Neural cell (in vitro differentiated cells): Measurements from ENCODE around the gene RARS2.

Experiments used
- RAD21 ChIP-seq: fragments of 450-650 bp; conservative IDR thresholded peaks from 2 replicates; pipeline ENCODE4 v1.6.1; 2014; ENCODE audit warnings: antibody characterized with exemption, mild to moderate bottlenecking, moderate library complexity
- TF ChIP-seq, protein P1 (sequence below): fragments of 450-650 bp; IDR thresholded peaks from 2 replicates; pipeline ENCODE4 v1.5.1; 2014; ENCODE audit warnings: antibody characterized with exemption, mild to moderate bottlenecking, moderate library complexity; ENCODE audit not compliant: poor library complexity, severe bottlenecking

DNA sequence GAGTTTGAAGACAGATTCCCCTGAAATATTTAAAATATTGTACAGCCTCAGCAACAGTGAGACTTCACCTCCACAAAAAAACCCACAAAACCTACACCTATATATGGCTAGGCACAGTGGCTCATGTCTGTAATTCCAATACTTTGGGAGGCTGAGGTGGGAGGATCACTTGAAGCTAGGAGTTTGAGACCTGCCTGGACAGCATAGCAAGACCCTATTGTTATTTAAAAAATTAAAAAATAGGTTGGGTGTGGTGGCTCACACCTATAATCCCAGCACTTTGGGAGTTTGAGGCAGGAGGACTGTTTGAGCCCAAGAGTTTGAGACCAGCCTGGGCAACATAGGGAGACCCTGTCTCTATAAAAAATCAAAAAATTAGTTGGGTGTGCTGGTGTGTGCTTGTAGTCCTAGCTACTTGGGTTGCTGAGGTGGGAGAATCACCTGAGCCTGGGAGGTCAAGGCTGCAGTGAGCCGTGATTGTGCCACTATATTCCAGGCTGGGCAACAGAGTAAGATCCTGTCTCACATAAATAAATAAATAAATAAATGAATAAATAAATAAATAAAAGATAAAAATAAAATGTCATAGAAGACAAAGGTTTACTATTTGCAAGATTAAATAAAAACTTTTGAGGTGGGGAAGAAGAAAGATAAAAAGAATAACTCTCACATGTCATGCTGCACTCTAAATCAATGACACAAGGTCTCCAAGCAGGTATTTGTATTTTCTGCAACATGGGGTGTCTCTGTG is 51.1 kb downstream of the RARS2 start:
- TF ChIP-seq, protein P1, sequence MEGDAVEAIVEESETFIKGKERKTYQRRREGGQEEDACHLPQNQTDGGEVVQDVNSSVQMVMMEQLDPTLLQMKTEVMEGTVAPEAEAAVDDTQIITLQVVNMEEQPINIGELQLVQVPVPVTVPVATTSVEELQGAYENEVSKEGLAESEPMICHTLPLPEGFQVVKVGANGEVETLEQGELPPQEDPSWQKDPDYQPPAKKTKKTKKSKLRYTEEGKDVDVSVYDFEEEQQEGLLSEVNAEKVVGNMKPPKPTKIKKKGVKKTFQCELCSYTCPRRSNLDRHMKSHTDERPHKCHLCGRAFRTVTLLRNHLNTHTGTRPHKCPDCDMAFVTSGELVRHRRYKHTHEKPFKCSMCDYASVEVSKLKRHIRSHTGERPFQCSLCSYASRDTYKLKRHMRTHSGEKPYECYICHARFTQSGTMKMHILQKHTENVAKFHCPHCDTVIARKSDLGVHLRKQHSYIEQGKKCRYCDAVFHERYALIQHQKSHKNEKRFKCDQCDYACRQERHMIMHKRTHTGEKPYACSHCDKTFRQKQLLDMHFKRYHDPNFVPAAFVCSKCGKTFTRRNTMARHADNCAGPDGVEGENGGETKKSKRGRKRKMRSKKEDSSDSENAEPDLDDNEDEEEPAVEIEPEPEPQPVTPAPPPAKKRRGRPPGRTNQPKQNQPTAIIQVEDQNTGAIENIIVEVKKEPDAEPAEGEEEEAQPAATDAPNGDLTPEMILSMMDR: no peak
- no peak for TF ChIP-seq RAD21
